Measurements from ENCODE around the gene TMEM132C. TPM values are rescaled to one million over a fixed set of nuclear protein-coding genes. Genes with fewer than 3 reads are reported as not detected.

TMEM132C gene
- total RNA-seq, 4 donors from 2014 or later: 1.2 to 3.8 (median 2.3) TPM

- H3K27me3 ChIP-seq: no peaks in the 10 kb centered on the region
- TF ChIP-seq EP300 (IDR thresholded peaks at IDR 0.05) (no peak), CTCF (IDR thresholded peaks at IDR 0.05) (no peak), POLR2AphosphoS5 (IDR thresholded peaks at IDR 0.05) (no peak), POLR2A (IDR thresholded peaks at IDR 0.05) (no peak)
- peaks cover 3% of the 10 kb centered on the region for H3K9me3 ChIP-seq
- DNase-seq (ENCODE audit: low spot score in 2 of 2): no peak
- H3K4me3 ChIP-seq: no peak overlapping the region
- no peaks in the 10 kb centered on the region for H3K36me3 ChIP-seq
- H3K4me1 ChIP-seq: no peaks in the 10 kb centered on the region
- no peak overlapping the region for H3K27ac ChIP-seq
- WGBS: 71% methylated on average over 6 of the region's 7 CpGs
These were observed 300.8 kb downstream of the TMEM132C start for GRCh38 chr12:128567730-128568129.

GRCh38 chr12:128570191-128571065 is 303.5 kb downstream of the TMEM132C start:
- Histone ChIP-seq H3K4me1 (no peaks in the 10 kb centered on the region), H3K4me3 (no peak overlapping the region), H3K27me3 (no peaks in the 10 kb centered on the region), H3K27ac (no peak overlapping the region), H3K36me3 (no peaks in the 10 kb centered on the region), H3K9me3 (no peaks in the 10 kb centered on the region)
- TF ChIP-seq EP300 (IDR thresholded peaks at IDR 0.05): no peak
- TF ChIP-seq CTCF (IDR thresholded peaks at IDR 0.05): no peak
- no peak for TF ChIP-seq POLR2A (IDR thresholded peaks at IDR 0.05)
- TF ChIP-seq POLR2AphosphoS5 (IDR thresholded peaks at IDR 0.05): no peak
- no peak for DNase-seq (ENCODE audit: low spot score in 2 of 2)
- whole genome bisulfite sequencing: 43% methylated on average over 11 of the region's 11 CpGs

GRCh38 chr12:128571906-128572810 is 305.2 kb downstream of the TMEM132C start:
- Histone ChIP-seq H3K4me3 (no peak overlapping the region), H3K4me1 (no peaks in the 10 kb centered on the region), H3K9me3 (no peaks in the 10 kb centered on the region), H3K27me3 (no peaks in the 10 kb centered on the region), H3K27ac (no peak overlapping the region), H3K36me3 (no peaks in the 10 kb centered on the region)
- WGBS: 92% methylated on average over 6 of the region's 7 CpGs
- DNase-seq (ENCODE audit: low spot score in 2 of 2): no peak
- TF ChIP-seq EP300 (IDR thresholded peaks at IDR 0.05): no peak
- no peak for TF ChIP-seq POLR2AphosphoS5 (IDR thresholded peaks at IDR 0.05)
- no peak for TF ChIP-seq CTCF (IDR thresholded peaks at IDR 0.05)
- TF ChIP-seq POLR2A (IDR thresholded peaks at IDR 0.05): no peak

GRCh38 chr12:128573907-128574306 is 306.9 kb downstream of the TMEM132C start:
- DNase-seq (ENCODE audit: low spot score in 2 of 2): no peak
- Histone ChIP-seq H3K9me3 (no peaks in the 10 kb centered on the region), H3K4me1 (no peaks in the 10 kb centered on the region), H3K36me3 (no peaks in the 10 kb centered on the region), H3K27ac (no peak overlapping the region), H3K4me3 (no peak overlapping the region), H3K27me3 (no peaks in the 10 kb centered on the region)
- WGBS: 55% methylated on average over 4 of the region's 4 CpGs
- TF ChIP-seq POLR2AphosphoS5 (IDR thresholded peaks at IDR 0.05) (no peak), CTCF (IDR thresholded peaks at IDR 0.05) (no peak), EP300 (IDR thresholded peaks at IDR 0.05) (no peak), POLR2A (IDR thresholded peaks at IDR 0.05) (no peak)

- WGBS: 67% methylated on average over 8 of the region's 8 CpGs
- TF ChIP-seq CTCF (IDR thresholded peaks at IDR 0.05) (no peak), POLR2A (IDR thresholded peaks at IDR 0.05) (no peak), EP300 (IDR thresholded peaks at IDR 0.05) (no peak), POLR2AphosphoS5 (IDR thresholded peaks at IDR 0.05) (no peak)
- Histone ChIP-seq H3K36me3 (no peaks in the 10 kb centered on the region), H3K27ac (no peak overlapping the region), H3K4me3 (no peak overlapping the region), H3K27me3 (no peaks in the 10 kb centered on the region), H3K9me3 (no peaks in the 10 kb centered on the region), H3K4me1 (no peaks in the 10 kb centered on the region)
- DNase-seq (ENCODE audit: low spot score in 2 of 2): no peak
These were observed 311.1 kb downstream of the TMEM132C start for GRCh38 chr12:128578045-128578444.
